Erythroblast (primary cell): ENCODE measurements around the gene BNIP5.

ENCODE experiments used
- GATA1 ChIP-seq: IDR thresholded peaks from 2 replicates; pipeline ENCODE4 v1.6.1; 2011; ENCODE audit warnings: low read depth, mild to moderate bottlenecking, control low read depth, low read length, moderate library complexity
- POLR2A ChIP-seq: IDR thresholded peaks from 2 replicates; pipeline ENCODE4 v1.6.1; 2011; ENCODE audit warnings: mild to moderate bottlenecking, low read length

GRCh38 chr6:36376183-36376582 lies 39.5 kb upstream of the BNIP5 start:
- TF ChIP-seq POLR2A (no peak), GATA1 (no peak)
